T47D (cell line): ENCODE results near the gene IZUMO2.

Experiments
- DNase-seq, 2 experiments: peaks; one replicate each; pipeline versions ENCODE4 v3.0.0 to v3.0.0-alpha.2; 2011 to 2012; ENCODE audit warnings: low read depth in 1 of 2, low spot score in 1 of 2
- JUND ChIP-seq: IDR thresholded peaks from 2 replicates; pipeline ENCODE4 v1.6.1; 2012; ENCODE audit warnings: low read depth
- in situ Hi-C: cut with HindIII; loops from 2 replicates; pipeline ENCODE4 v1.10.0; 2016; ENCODE audit warnings: low sequenced_read_pairs, low pct_unique_long_range_greater_than_20kb

The IZUMO2 gene

DNA sequence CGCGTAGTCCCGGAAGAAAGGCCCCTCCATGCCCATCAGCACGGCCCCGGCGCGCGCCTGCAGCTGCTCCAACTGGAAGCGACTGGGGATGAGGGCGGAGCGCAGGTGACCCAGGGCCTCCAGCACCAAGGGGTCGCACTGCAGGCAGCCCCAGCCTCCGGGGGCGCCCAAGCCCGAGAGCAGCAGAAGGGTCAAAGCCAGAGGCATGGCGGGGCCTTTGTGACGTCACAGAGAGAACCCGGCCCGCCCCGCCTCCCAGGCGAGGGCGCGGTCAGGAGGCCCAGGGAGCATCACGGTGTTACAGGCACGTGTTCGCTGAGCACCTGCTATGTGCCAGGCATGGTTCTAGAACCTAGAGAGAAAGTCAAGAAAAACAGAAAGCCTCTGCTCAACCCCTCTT lies at the start of gene IZUMO2:
Gene IZUMO2, minus strand, starts transcription at position 294 of the 400 bp plus-strand sequence. Its CDS starts 87 bp downstream, at position 207.
- TF ChIP-seq JUND, result no peak
- DNase-seq, result no peak
- in situ Hi-C loops, result no loop called here

DNA sequence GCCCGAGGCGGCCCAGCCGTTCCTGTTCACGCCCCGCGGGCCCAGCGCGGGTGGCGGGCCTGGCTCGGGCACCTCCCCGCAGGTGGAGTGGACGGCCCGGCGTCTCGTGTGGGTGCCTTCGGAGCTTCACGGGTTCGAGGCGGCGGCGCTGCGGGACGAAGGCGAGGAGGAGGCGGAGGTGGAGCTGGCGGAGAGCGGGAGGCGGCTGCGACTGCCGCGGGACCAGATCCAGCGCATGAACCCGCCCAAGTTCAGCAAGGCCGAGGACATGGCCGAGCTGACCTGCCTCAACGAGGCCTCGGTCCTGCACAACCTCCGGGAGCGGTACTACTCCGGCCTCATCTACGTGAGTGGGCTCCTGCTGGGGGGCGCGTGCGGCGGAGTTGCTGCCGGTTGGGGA lies 47.3 kb upstream of the IZUMO2 start:
- DNase-seq, result no peak
- no peak for TF ChIP-seq JUND
- in situ Hi-C loops, result no loop called here

DNA sequence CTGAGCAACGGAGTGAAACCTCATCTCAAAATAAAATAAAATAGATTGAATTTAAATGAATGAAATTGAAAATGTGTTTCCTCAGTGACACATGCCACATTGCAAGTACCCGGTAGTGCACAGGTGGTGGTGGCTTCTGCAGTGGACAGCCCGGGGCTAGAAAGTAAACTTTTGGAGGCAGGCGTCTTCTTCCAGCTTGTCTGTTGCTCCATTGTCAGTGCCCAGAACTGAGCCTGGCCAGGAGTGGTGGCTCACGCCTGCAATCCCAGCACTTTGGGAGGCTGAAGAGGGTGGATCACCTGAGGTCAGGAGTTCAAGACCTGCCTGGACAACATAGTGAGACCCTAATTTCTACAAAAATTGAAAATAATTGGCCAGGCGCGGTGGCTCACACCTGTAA lies 46.0 kb upstream of the IZUMO2 start:
- in situ Hi-C loops, result no loop called here
- no peak for TF ChIP-seq JUND
- no peak for DNase-seq

DNA sequence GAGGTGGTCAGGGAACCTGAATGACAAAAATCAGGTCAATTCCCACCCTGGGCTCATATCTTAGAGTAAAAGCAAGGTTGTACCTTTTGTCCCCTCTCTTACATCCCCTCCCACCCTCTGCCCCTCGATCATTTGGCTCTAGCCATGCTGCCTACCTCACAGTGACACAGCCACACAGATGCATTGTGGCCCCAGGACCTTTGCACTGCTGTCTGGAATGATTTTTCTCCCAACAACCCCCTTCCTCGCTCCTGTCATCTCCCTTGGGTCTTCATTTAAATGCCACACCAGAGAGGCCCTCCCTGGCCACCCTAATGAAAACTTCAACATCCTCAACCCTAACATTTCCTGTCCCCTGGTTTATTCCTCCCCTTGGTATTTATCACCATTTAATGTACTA lies 44.6 kb upstream of the IZUMO2 start:
- DNase-seq, result no peak
- in situ Hi-C loops, result no loop called here
- TF ChIP-seq JUND, result no peak

DNA sequence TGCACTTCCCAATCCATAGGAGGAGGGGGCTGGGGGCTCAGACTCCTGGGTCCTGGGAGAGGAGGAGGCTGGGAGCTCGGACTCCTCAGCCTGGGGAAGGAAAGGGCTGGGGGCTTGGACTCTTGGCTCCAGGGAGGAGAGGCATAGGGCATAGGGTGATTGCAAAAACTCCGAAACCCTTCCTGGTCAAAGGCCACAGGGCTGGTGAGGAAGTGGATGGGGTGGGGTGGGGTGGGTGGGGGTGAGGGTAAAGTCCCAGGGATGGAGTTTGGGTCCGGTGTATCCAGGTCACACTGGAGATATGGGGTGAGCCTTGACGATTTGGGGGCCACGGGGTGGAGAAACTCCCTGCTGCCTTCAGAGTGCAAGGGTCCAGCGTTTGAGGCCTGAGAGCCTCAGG lies 43.1 kb upstream of the IZUMO2 start:
- in situ Hi-C loops, result no loop called here
- no peak for TF ChIP-seq JUND
- DNase-seq, result no peak

DNA sequence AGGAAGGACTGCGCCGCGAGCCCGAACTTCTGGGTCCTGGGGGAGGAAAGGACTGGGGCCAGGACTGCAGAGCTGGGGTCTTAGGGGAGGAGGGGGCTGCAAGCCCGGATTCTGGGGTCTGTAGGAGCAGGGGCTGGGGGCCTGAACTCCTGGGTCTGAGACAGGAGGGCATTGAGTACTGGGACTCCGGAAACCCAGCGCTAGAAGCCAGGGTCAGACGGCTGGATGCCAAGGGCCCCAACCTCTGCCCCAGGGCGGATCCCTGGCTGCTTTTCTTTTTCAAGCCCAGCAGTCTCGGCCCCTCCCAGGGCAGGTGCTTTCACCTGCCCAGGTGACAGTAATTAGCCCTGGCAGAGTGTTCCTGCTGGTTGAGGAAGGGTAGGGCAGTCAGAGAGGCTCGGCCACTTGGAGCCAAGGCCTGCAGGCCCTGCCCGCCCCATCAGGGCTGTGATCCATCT lies 42.6 kb upstream of the IZUMO2 start:
- TF ChIP-seq JUND, result no peak
- in situ Hi-C loops, result no loop called here
- peak in 1 of 2 experiments; percentile 62 for DNase-seq

DNA sequence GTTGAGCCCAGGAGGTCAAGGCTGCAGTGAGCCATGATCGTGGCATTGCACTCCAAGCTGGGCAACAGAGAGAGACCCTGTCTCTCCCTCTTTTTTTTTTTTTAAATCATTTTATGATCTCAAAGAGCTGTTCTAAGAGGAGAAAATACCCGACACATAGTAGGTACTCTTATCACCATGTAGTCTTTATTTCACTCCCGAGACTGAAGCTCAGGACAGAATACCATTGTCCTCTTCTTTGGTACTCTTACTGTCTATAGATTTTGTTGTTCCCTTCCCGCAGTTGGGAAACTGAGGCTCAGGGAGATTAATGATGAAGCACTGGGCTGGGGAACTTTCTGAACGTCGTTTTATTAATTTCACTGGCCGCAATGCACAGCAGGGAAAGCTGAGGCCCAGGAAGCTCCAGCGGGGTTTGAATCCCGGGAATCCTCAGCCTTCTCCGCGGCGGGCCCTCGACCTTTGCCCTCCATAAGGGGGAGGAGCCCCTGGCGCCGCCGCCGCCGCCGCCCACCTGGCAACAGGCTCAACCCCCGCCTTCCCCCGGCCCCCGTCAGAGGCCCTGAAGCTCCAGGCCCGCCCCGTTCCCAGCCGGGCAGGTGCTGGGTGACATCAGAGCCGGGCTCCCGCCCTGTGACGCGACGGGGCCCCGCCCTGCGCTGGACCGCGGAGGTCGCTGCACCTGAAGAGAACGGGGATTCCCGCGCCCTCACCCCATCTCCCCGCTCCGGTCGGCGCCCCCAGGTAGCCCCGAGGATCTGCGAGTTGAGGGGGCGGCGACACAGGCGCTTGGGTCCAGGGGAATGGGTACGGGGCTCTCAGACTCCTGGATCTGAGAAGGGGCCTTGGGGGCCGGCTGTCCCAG lies 42.0 kb upstream of the IZUMO2 start:
- peak; percentile 78 to 80 for DNase-seq
- in situ Hi-C loops, result no loop called here
- no peak for TF ChIP-seq JUND

DNA sequence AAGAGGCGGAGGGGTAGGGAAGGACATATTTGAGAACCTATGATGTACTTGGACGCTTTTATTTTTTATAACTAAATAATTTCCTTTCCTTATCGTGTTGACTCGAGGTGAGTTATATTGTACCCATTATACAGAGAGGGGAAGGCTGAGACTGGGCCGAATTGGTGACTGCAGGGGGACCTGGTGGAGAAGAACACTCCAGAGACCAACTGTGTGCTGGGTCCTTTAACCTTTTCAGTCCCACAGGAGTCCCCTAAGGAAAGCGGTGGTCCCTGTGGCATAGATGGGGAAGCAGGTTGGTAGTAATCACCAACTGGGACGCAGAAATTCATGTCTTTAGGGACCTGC lies 41.0 kb upstream of the IZUMO2 start:
- in situ Hi-C loops, result no loop called here
- TF ChIP-seq JUND, result no peak

DNA sequence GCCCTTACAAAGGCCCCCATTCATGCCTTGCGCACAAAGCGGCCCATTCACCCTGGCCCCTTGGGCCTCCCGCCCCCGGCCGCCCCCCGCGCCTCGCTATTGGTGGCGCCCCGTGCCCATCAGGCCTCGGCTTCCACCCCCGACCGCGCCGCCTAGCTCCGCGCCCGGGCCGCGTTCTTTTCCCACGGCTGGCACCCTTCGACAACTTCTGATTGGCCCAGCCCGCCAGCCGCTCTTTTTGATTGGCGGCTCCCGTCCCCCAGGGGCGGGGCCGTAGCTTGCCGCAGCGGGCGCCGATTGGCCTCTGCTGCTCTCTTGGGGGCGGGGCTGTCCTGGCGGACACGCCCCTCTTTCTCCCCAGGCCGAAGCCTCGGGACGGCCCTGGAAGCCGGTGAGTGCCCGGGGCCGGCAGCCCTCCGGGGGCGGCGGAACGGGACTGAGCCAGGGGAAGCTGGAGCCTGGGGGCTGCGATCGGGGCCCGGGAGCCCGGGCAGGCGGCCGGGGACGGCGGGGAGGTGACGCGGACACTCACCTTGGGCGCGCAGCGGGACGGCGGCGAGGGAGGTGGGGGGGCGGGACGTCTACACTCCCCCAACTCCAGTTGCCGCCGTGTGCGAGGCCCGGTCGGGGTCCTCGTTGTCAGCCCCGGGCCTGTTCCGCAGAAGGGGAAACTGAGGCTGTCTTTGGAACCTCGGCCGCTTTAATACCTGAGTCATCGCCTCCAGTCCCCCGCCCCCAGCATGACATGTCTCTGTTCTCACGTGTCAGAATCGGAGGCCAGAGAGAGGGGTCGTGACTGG lies 40.4 kb upstream of the IZUMO2 start, which contains the start of gene MYH14:
Gene MYH14, plus strand, starts transcription at position 342 of the 800 bp plus-strand sequence. CDS start 6,744 bp downstream, outside the sequence.
- peak; percentile 95 to 98 for DNase-seq
- in situ Hi-C loops, result no loop called here
- no peak for TF ChIP-seq JUND

More for the DNA sequence above, 41.0 kb upstream of the IZUMO2 start:
- no peak for DNase-seq

DNA sequence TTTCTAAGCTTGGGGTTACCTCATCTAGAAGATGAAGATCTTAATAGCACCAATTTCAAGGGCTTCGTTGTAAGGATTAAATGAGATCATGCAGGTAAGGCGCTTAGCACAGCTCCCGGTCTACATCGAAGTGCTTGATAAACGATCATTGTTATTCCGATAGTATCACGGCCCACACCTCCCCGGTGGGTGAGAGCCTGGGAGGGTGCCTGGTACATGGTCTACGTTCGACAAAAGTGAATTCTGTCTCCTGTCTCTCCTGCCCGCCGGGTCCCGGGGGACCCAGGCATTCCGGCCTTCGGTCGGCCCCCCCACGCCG lies 39.8 kb upstream of the IZUMO2 start:
- TF ChIP-seq JUND, result no peak
- in situ Hi-C loops, result no loop called here
- no peak for DNase-seq

DNA sequence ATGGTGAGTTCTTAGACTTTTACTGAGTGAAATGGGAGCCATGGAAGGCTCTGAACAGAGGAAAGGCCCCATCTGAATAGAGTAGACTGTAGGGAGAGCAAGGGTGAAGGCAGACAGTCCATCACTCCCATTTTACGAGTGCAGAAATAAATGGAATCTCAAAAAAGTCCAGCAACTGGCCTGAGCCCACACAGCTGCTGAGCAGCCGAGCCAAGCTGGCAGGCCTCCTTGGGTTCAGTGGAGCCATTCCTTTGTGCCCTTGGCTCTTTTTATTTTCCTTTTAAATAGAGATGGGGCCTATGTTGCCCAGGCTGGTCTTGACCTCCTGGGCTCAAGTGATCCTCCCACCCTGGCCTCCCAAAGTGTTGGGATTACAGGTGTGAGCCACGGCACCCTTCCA lies 39.3 kb upstream of the IZUMO2 start:
- no peak for TF ChIP-seq JUND
- in situ Hi-C loops, result no loop called here
- DNase-seq, result no peak

DNA sequence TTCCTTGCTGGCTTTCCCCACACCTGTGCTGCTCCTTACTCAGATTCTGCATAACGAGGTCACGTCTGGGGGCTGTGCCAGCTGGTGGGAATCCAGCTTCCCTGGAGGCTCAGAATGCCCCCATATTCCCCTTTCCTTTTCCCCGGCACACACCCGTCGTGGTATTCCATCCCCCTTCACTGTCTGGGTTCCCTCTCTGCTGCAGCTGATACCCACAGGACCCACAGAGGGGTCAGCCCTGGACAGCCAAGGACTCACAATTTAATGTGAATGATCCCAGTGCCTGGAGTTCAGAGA lies 36.1 kb upstream of the IZUMO2 start:
- in situ Hi-C loops, result no loop called here
- DNase-seq, result no peak
- TF ChIP-seq JUND, result no peak
